ENCODE results near the gene CAMLG. TPM values are rescaled to one million over a fixed set of nuclear protein-coding genes. Genes with fewer than 3 reads are reported as not detected.

The CAMLG gene
- polyA plus RNA-seq, 3 donors = 17.5 to 20.8 (median 17.8) TPM

DNA sequence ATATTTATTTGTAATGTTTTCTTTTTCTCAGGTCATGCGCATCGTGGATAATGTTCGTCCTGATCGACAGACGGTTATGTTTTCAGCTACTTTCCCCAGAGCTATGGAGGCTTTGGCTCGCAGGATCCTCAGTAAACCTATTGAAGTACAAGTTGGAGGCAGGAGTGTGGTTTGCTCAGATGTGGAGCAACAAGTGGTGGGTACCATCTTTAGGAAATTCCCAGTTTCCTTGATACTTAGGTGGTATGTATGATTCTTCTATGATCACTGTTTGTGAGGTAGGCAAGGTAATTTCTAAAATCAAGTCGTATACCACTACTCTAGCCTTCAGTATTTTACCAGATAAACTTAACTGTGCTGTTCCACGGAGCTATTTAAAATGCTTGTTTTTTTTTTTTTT is 56.5 kb downstream of the CAMLG start:
- no CpG with 5 or more reads among the region's 8 CpGs for WGBS (ENCODE audit: insufficient coverage)
- Histone ChIP-seq H3K4me3 (replicated peaks in 1 of 3; ENCODE audit: low read depth in 2 of 3, low read length in 3 of 3) (no peak overlapping the region), H3K9me3 (replicated peaks in 1 of 2; ENCODE audit: control insufficient read depth in 1 of 2, insufficient read depth in 1 of 2, low read length in 2 of 2) (no peaks in the 10 kb centered on the region), H3K27me3 (ENCODE audit: control insufficient read depth in 2 of 2, insufficient read depth in 2 of 2, low read length in 2 of 2) (no peaks in the 10 kb centered on the region), H3K4me1 (ENCODE audit: control insufficient read depth in 1 of 2, insufficient read depth in 2 of 2, low read length in 2 of 2) (no peaks in the 10 kb centered on the region), H3K79me2 (ENCODE audit: insufficient read depth, low read length) (no peaks in the 10 kb centered on the region), H3K27ac (ENCODE audit: low read depth in 1 of 2, low read length in 2 of 2) (no peak overlapping the region), H3K4me2 (replicated peaks; ENCODE audit: extremely low read depth, low read length, poor library complexity, severe bottlenecking) (no peak overlapping the region), H2AFZ (ENCODE audit: insufficient read depth, low read depth, low read length, poor library complexity, severe bottlenecking) (no peak overlapping the region), H3K36me3 (replicated peaks in 1 of 2; ENCODE audit: control insufficient read depth in 1 of 2, insufficient read depth in 2 of 2, low read length in 2 of 2) (peaks cover 78 to 99% of the 10 kb centered on the region in 2 donors), H3K9ac (ENCODE audit: insufficient read depth, low read length, poor library complexity, severe bottlenecking) (no peak overlapping the region), H4K20me1 (ENCODE audit: insufficient read depth, low read length) (no peaks in the 10 kb centered on the region)
- Mint-ChIP-seq H3K4me1 (no peaks in the 10 kb centered on the region), H3K27ac (no peak overlapping the region), H3K4me3 (no peak overlapping the region), H3K27me3 (ENCODE audit: low read depth in 3 of 3) (no peaks in the 10 kb centered on the region), H3K9me3 (peaks cover 0 to 1% (median 0%) of the 10 kb centered on the region in 7 donors), H3K36me3 (peaks cover 82 to 98% of the 10 kb centered on the region in 2 donors)
- intact Hi-C loops (cut with micrococcal nuclease) = no loop called here
- TF ChIP-seq, protein P1, sequence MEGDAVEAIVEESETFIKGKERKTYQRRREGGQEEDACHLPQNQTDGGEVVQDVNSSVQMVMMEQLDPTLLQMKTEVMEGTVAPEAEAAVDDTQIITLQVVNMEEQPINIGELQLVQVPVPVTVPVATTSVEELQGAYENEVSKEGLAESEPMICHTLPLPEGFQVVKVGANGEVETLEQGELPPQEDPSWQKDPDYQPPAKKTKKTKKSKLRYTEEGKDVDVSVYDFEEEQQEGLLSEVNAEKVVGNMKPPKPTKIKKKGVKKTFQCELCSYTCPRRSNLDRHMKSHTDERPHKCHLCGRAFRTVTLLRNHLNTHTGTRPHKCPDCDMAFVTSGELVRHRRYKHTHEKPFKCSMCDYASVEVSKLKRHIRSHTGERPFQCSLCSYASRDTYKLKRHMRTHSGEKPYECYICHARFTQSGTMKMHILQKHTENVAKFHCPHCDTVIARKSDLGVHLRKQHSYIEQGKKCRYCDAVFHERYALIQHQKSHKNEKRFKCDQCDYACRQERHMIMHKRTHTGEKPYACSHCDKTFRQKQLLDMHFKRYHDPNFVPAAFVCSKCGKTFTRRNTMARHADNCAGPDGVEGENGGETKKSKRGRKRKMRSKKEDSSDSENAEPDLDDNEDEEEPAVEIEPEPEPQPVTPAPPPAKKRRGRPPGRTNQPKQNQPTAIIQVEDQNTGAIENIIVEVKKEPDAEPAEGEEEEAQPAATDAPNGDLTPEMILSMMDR (IDR thresholded peaks at IDR 0.05) = no peak
- DNase-seq = no peak

DNA sequence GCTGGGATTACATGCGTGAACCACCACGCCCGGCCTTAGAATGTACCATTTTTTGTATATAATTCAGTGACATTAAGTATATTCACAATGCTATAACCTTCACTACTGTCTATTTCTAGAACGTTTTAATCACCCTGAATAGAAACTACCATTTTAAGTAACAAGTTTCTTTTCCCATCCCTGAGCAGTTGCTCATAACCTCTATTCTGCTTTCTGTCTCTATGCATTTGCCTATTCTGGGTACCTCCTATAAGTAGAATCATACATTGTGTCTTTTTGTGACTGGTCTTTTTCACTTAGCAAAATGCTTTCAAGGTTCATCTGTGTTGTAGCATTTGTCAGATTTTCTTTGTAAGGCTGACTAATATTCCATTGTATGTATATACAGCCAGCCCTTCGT is 60.1 kb downstream of the CAMLG start:
- Mint-ChIP-seq H3K27me3 (ENCODE audit: low read depth in 3 of 3) (no peaks in the 10 kb centered on the region), H3K4me1 (no peaks in the 10 kb centered on the region), H3K36me3 (peaks cover 76 to 95% of the 10 kb centered on the region in 2 donors), H3K27ac (no peak overlapping the region), H3K4me3 (no peak overlapping the region), H3K9me3 (peaks cover 0 to 1% (median 0%) of the 10 kb centered on the region in 7 donors)
- Histone ChIP-seq H3K9me3 (replicated peaks in 1 of 2; ENCODE audit: control insufficient read depth in 1 of 2, insufficient read depth in 1 of 2, low read length in 2 of 2) (no peaks in the 10 kb centered on the region), H3K27me3 (ENCODE audit: control insufficient read depth in 2 of 2, insufficient read depth in 2 of 2, low read length in 2 of 2) (no peaks in the 10 kb centered on the region), H2AFZ (ENCODE audit: insufficient read depth, low read depth, low read length, poor library complexity, severe bottlenecking) (no peak overlapping the region), H3K4me3 (replicated peaks in 1 of 3; ENCODE audit: low read depth in 2 of 3, low read length in 3 of 3) (no peak overlapping the region), H3K4me1 (ENCODE audit: control insufficient read depth in 1 of 2, insufficient read depth in 2 of 2, low read length in 2 of 2) (no peaks in the 10 kb centered on the region), H3K27ac (ENCODE audit: low read depth in 1 of 2, low read length in 2 of 2) (no peak overlapping the region), H4K20me1 (ENCODE audit: insufficient read depth, low read length) (no peaks in the 10 kb centered on the region), H3K9ac (ENCODE audit: insufficient read depth, low read length, poor library complexity, severe bottlenecking) (no peak overlapping the region), H3K79me2 (ENCODE audit: insufficient read depth, low read length) (no peaks in the 10 kb centered on the region), H3K36me3 (replicated peaks in 1 of 2; ENCODE audit: control insufficient read depth in 1 of 2, insufficient read depth in 2 of 2, low read length in 2 of 2) (peaks cover 71 to 99% of the 10 kb centered on the region in 2 donors), H3K4me2 (replicated peaks; ENCODE audit: extremely low read depth, low read length, poor library complexity, severe bottlenecking) (no peak overlapping the region)
- intact Hi-C loops (cut with micrococcal nuclease) = no loop called here
- TF ChIP-seq, protein P1 (IDR thresholded peaks at IDR 0.05) = no peak
- WGBS (ENCODE audit: insufficient coverage) = 100% methylated on average over 1 of the region's 5 CpGs
- DNase-seq = no peak

Small RNA genes within 50 kb of the gene (small RNA-seq; reads per million reads assigned to genes)
- not detected for gene RNU6-1164P (ENCODE audit: insufficient read length, low read depth)
- gene RNU6-757P (ENCODE audit: insufficient read length, low read depth) = not detected

Other genes with a start within 250 kb of the CAMLG start
- 10 to 100 TPM in 1 of 3 donors, 1 to 10 TPM in 2; 2.1 to 10.2 (median 3.1) TPM for gene JADE2, start 212.9 kb upstream of the CAMLG start, polyA plus RNA-seq
- 10 to 100 TPM; 21.5 to 65.7 (median 62.3) TPM for gene SAR1B, start 105.7 kb upstream of the CAMLG start, polyA plus RNA-seq
- gene SEC24A, start 89.8 kb upstream of the CAMLG start, polyA plus RNA-seq = 1 to 10 TPM; 4.9 to 8.5 (median 7.7) TPM
- gene DDX46, start 20.2 kb downstream of the CAMLG start, polyA plus RNA-seq = 10 to 100 TPM in 2 of 3 donors, 1 to 10 TPM in 1; 7.6 to 22.3 (median 11.8) TPM
- 10 to 100 TPM in 1 of 3 donors, 1 to 10 TPM in 2; 5.6 to 17.1 (median 6.6) TPM for gene C5orf24, start 107.4 kb downstream of the CAMLG start, polyA plus RNA-seq
- gene TXNDC15, start 135.8 kb downstream of the CAMLG start, polyA plus RNA-seq = 10 to 100 TPM; 24.1 to 30.9 (median 28.0) TPM
- gene PCBD2, start 166.6 kb downstream of the CAMLG start, polyA plus RNA-seq = 10 to 100 TPM in 1 of 3 donors, 1 to 10 TPM in 2; 9.0 to 12.6 (median 9.0) TPM
- under 1 TPM; 0.15 to 0.60 (median 0.52) TPM for gene CATSPER3, start 229.4 kb downstream of the CAMLG start, polyA plus RNA-seq